Activated gamma-delta T cell treated with Interleukin-2 at 50 U/mL for 16 hours (primary cell): ENCODE measurements around the gene CHD6.

ENCODE experiments used
- DNase-seq: peaks from one replicate; pipeline ENCODE4 v3.0.0-alpha.2; 2020

The CHD6 gene

DNA sequence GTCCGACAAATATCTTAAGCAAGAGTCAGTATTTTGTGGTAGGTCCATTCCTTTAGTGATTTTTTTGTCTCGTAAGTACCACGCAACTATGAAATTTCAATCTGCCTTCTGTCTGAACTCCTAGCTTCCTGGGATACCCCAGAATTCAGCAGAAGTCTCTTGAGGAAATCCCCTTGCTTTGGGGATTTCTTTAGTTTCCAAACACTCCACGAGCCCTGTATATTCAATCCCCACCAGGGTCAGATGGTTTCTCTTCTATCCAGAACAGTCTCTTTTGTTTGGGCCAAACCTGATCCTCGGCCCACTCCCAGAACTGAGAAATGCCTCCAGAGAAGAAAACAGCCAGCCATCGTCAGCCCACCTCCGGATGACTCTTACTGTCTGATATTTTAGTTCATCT is 113.0 kb downstream of the CHD6 start:
- DNase-seq = no peak

DNA sequence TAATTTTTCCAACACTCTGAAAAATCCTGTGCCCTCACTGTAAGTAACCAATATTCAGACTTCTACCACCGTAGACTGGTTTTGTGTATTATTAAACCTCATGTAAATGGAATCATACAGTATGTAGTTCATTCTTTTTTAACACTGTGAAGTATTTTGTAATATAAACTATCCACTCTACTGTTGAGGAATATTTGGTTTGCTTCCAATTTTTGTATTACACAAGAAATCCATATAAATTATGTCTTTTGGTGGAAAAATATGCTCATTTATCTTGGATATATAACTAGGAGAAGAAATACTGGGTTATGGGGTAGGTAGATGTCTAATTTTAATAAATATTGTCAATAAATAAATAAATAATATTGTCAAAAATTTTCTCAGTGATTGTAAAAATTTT is 116.8 kb downstream of the CHD6 start:
- no peak for DNase-seq

DNA sequence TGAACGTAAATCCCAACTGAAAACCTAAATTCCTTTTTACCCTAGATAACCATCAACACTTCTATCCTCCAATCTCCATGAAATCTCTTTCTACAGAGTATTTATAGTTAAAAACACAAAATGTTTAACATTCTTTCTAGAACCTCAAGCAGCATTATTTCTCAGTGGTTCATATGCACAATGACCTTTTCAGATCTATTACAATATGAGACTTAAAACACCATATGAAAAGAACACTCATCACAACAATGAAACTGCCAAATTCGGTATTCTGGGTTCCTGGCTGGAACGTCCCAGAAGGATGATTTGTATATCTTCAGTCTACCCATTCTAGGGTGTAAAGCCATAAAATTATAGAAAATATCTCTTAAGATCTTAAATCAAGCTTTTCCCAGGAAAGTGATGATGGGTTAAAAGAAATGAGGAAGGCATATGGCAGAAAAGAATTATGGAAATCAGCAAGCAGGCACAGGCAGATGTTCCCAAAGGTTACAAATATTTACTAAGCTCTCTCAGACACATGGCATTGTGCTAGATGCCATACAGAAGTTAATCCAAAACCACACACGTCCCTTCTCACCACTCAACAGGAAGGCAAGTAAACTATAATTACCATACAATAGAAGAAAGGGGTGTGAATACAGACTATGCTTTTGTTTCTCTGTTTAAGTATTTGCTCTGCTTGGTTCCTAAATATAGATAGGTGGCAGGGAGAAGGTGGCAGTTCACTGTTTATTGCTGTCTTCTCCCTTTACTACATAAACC is 118.0 kb downstream of the CHD6 start:
- no peak for DNase-seq

DNA sequence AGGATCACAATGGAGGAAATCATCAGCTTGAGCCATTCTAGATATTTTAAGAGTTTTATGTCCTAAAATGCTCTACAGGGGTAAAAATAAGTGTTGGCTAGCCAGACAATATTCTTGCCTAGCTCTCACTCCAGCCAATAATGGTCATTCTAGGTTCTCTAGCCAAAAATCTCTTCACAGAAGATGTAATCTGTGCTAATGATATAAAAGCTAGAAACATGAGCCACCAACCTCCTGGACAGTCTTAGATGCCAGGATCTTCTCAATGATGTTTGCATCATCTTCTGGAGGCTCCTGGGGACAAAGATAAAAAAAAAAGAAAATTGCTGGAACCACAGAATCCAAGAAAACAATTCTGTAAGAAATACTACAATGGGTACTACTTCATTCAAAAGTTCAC is 119.1 kb downstream of the CHD6 start:
- no peak for DNase-seq

DNA sequence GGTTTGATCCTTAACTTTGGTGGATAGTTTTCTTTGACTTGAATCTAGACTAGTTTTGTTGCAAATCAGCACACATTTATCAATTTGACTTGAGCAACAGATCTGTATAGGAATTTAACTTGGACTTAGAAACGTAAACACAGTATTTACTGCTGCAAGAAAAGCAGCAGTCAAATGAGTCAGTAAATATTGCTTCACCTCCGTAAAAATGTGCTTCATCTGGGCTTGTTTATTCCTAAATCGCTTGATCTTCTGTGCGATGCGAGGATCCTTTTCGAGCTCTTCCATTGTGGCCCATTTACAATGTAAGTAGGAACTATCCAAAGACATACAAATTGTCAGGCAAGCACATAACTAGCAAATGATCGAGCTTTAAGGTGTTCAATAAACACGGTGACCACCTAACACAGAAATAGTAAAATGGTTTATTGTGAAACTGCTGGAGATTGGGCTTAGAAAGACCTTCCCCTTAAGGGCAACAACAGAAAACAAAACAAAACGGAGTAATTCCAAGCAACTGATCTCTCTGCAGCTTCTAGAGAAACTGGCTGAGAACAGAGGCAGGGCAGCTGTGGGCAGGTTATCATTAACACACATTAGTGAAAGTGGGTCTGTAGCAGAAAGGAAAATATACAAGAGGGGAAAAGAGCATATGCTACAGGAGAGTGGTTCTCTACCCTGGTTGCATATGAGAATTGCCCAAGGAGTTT is 120.8 kb downstream of the CHD6 start:
- no peak for DNase-seq

DNA sequence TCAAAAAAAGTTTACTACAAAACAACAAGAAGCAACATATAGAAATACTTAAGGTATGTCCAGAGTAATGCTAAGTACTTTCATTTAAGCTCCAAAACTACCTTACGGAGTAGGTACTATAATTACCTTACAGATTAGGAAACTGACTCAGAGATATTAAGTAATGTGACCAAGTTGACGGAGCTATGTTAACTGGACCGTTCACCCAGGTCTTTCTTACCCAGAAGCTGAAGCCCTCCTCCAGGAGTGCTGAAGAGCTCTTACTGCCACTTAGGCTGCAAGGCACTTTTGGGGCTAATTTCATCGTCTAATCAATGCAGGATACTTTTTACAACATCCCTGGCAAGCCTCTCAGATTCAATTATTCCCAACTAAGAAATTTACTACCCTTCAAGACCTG is 123.7 kb downstream of the CHD6 start:
- no peak for DNase-seq

DNA sequence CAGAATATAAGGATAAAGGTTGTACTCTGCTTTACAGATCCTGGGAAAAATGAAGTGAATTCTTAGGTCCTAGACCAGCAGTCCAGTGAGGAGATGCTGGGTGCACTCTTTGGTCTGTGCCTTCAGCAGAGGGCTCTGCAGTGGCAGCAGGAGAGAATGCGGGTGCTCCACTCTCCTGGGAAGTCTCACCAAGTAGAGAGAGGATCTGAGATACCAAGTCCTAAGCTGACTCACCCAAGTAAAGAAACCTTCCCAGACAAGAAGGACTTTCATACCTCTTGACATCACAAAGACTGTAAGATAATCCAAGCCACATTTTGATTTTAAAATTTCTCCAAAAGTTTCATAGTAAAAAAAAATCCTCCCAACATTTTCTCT is 134.6 kb downstream of the CHD6 start:
- DNase-seq = no peak

DNA sequence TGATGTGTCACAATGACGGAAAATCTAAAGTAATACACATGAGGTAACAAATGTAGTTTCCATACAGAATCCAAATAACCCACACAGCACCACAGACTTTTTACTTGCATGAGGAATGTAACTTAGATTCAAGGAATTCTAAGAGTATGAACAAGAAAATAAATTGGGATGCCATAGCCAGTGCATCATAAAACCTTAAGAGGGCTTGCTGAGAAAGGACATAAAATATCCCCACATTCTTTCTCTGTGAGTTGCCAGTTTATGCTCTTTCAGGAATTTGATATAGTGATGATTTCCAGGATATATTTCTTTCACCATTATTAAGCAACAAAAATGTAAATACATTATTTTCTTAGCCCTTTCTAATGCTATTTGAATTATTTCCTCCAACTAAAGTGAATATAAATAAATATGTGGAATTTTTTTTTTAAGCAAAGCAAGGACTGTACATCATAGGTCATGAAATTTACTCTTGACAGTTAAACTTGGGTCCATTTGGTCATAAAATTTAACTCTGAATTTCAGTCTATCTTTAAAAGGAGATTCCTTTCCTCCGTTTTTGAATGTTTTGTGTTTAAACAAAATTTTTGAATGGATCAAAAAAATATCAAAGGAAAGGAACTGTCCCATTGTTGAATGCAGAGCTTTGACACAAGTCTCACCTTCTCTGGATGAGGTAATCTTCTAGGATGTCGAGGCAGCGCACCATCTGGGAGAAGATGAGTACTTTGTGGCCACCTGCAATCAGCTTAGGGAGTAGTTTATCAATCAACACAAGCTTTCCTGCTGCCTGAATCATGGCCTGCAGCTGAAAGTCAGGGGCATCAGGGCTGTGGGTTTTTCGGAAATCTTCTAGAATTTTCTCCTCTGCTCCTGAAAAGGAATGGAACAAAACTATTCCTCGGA is 135.3 kb downstream of the CHD6 start:
- no peak for DNase-seq

DNA sequence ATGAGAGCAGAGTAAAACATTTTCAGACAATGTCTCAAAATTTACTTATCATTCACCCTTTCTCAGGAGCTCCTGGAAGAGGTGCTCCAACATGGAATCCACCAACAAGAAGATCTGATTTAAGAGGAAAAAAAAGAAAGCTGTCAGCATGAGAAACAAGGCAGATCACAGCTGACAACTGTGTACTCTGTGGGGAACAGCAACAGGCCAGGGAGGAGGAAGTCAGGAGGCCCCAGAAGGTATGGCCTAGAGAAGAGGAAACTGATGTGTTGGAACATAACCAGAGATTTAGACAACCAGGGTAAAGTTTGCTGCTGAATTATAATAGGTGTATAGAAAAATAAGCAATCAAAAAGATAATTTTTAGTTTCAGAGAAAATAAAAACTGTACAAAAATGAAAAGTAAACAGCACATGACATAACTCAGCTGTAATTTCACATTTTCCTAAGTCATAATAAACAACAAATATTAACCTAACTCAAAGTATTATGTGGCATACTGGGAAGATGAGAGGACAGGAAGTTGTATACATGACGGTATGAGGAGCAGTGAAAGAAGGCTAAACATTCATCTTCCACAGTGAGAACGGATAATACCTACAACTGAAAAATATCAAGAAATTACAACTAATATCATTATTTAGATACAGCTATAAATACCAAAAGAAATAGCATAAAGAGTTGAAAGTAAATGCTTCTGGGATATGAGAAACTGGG is 138.0 kb downstream of the CHD6 start:
- DNase-seq = no peak

DNA sequence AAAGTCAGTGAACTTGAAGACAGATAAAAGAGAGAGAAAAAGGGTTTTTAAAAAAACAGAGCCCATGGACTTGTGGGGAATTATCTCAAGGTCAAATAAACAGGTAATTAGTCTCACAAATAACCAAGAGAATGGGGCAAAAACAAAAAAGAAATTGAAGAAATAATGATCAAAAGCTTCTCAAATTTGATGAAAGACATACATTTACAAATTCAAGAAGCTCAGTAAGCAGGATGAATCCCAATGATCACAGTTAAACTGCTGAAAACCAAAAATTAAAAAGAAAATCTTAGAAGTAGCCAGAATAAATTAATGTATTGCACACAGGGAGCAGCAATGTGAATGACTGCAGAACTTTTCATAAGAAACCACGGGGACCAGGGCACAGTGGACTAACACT is 139.1 kb downstream of the CHD6 start:
- no peak for DNase-seq

DNA sequence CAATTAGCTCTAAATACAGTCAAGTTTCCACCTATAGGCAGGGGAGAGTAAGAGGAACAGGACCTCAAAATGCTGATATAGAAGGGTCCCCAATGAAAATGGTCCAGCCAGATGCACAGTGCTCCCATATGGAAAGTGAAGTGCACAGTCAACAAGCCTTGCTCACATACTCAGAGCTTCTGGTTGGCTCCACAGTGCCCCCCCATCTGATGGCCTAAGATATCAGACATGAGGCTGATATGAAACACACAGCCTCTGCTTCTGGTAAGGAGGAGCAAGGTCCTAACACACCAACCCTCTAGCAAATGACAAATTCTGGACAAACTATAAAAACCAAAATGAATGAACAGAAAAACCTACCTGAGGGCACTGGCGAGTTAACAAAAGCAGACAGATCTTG is 140.2 kb downstream of the CHD6 start:
- no peak for DNase-seq

DNA sequence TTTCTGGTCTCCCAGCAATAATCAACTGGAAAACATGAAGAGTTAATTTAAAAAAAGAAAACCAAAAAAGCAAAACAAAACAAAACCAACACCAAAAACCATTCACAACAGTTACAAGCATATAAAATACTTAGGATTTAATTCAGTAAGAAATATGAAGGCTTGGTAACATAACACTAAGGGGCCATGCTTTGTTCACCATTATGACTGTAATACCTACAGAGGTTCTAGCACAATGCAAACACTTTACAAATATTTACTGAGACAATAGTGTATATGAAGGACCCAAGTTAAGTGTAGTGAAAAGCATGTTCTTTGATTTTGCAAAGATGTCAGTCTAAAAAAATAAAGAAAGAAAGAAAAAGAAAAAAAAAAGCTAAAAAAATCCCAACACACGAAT is 141.7 kb downstream of the CHD6 start:
- no peak for DNase-seq

DNA sequence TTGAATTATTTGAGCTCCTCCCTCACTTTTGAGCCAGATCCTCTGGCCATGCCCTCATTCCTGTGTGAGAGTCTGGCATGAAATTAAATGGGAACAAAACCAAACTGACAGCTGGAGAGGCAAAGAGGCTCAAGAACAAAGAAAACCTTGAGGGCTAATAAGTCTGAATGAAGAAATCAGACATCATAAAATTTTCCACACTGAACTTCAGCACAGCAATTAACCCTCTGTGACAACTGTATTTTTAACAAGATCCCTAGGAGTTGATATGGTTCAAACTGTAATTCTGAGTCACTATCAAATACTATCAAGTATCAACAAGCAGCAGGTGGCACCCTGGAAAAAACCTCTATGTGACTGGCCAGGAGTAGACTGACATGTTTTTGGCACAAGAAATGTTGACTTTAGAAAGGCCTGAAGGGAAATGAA is 142.2 kb downstream of the CHD6 start:
- DNase-seq = no peak

DNA sequence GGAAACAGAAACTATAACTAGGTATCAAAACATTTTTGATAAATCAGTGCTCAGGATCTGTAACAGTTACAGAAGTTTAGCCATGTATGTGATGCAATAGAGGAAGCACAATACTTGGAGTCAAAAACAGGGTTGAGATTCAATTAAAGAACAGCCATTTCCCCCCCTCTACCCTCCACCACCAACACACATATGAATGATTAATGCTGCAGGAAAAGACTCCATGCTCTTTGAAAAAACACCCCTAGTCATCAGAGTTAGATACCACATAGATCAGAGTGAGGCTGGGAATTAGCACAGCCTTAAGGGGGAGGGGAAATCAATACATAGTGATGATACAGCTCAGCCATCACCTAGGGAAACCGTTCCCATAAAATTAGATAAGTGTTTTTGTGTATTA is 142.7 kb downstream of the CHD6 start:
- no peak for DNase-seq

DNA sequence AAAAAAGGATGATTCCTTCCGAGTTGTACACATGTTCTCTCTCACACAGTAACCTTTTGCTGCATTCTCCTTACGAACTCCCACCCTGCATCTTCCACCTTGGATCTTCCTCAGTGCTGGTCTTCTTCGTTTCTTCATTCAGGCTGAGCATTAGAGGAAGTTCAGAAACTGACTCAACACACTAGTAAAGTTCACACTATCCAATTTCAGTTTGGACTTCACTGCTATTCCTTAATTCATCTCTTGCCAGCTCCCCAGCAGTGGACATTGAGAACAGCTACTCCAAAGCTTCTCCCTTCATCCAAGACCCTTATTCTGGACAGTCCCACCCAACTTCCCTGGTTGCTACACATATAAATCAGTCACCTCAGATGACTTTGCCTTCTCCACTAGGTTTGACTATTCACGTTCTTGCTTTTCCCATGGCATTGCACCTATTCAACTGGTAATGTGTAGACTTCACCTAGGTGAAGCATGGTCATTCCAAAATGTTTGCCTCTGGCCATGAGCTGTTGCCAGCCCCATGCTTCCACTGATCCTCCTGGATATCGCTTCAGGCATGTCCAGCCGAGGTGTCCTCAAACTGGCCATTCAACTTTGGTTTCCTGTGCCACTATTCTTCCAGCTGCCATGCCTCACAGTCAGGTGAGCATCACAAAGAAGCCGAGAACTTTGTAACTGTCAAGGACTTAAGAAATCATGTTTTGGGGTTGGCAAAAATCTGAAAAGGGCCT is 147.6 kb downstream of the CHD6 start:
- DNase-seq = no peak

DNA sequence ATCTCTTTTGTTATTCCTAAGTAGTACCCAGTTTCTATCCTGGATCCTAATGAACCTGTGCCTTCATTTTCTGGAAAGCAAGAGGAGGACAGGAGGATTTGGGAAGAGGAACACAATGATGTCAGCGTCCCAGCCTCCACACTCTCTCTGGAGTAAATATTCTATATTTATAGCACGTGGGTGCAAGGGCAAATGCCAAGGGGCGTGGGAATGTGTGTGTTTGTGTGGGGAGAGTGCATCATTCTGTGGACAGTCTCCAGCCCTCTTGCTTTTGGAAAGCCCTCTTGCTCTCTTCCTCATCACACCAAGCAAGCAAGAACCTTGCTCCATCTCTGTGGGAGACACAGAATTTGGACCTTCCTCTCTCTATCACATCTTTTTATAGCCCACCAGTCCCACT is 148.3 kb downstream of the CHD6 start:
- DNase-seq = no peak

DNA sequence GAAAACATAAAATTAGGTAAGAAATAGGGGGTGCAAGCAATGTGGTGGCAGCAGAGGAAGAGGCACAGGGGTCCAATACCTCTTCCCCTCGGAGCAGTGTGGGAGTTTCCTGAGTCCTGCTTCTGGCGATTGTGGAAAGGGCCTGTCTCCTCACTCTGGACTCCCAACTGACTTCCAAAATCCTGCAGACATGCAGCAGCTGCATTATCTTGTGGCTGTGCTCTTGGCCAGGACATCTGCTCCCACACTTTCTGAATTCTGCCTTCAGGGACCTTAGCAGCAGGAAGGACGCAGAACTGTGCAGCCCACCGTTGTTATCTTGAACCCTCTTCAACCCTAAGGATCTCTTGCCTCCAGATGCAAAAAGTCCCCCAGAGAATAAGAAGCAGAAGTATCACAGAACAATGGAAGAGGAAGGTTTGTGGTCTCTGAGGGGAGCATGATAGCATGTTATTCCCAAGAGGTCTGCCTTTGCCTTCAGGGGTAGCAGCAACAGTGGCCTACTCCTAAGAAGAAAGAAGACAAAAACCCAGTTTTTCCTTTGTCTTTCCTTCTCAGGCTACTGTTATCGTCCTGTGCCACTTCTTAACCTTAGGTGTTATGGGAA is 149.1 kb downstream of the CHD6 start:
- no peak for DNase-seq

DNA sequence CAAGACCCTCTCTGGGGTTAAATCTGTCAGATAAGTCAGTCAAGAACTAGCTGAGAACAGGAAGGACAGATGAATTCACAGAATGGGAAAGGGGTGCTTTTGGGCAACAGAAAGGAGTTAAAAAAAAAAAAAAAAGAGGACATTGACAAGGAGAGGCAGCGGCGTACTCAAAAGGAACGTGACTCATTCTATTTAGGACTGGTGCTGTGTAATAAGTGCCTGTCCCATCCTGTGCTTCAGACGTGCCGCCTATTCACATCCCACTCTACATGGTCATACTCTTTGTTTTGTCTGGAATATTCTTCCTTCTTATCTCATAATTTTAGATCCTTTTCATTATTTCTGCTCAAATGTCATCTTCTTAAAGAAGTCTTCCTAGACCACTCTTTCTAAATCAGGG is 150.5 kb downstream of the CHD6 start:
- DNase-seq = no peak

DNA sequence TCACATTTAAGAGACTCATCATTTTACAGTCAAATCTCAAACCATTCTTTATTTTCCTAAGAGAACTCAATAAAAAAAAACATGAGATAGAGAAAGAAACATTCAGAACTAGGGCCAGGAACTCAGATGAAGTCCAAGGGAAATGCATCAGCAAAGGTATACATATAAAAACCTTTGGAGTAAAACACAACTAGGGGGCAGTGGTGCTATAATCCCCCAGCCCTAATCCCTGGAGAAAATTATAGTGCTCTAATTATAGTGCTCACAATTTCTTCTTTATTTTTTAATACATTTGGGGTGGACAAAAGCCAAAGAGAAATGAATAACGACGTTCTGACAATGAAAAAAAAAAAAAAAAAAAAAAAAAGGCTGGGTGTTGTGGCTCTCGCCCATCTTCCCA is 151.0 kb downstream of the CHD6 start:
- DNase-seq = no peak

DNA sequence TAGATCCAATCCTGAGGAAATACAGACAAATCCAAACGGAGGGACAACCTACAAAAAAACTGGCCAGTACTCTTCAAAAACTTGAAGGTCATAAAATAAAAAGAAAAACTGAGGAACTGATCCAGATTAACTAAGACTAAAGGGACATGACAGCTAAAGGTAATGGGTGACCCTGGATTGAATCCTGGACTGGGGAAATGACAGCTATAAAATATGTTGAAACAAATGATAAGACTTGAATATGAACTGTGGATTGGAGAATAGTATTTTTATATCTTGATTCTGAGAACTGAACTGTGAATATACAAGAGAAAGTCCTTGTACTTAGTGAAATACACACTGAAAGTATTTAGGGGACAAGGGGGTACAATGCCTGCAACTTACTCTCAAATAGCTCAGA is 154.6 kb downstream of the CHD6 start:
- no peak for DNase-seq

DNA sequence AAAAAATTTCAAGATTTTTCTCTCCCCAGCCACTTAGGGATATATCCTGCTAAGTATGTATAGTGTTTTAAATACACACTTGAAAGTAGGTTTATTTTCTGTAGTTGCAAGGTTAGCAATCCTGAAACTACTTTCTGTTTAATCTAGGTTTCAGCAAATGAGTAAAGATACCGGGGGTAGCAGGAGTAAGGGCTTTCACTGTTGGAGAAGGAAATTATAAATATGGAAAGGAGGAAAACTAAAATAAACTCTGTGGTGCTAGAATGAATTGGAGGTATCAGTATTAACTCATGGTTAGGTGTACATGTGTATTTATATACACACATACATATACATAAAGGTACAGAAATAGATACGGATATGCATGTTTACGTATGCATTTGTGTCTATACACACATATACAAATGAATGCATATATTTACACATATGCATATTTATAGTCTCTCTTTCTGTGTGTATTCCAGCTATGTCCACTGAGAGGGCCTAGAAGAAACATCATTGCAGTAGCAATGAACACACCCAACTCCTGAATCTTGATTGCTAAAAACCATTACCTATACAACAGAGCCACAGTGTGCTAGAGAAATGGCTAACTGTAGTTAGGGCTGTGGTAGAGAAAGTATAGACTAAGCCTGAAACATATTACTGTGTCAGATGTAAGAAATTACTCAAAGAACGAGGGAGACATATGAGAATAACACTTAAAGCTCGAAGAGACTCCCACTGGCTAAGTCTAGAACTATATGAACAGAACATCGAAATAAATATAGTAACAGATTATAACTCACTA is 155.6 kb downstream of the CHD6 start:
- no peak for DNase-seq
